ENCODE measurements around the gene FLCN. TPM values are rescaled to one million over a fixed set of nuclear protein-coding genes. Genes with fewer than 3 reads are reported as not detected.
"Not testable (repeated sequence)": the region's sequence is repeated elsewhere in the genome, so short reads cannot be mapped to it uniquely, and the experiment has no call there.

The FLCN gene, protein sequence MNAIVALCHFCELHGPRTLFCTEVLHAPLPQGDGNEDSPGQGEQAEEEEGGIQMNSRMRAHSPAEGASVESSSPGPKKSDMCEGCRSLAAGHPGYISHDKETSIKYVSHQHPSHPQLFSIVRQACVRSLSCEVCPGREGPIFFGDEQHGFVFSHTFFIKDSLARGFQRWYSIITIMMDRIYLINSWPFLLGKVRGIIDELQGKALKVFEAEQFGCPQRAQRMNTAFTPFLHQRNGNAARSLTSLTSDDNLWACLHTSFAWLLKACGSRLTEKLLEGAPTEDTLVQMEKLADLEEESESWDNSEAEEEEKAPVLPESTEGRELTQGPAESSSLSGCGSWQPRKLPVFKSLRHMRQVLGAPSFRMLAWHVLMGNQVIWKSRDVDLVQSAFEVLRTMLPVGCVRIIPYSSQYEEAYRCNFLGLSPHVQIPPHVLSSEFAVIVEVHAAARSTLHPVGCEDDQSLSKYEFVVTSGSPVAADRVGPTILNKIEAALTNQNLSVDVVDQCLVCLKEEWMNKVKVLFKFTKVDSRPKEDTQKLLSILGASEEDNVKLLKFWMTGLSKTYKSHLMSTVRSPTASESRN
- total RNA-seq (10 to 100 TPM; 34.1 to 44.9 TPM), total RNA-seq (40.6 to 68.7 reads per million in 2 donors)

- Mint-ChIP-seq H3K27ac (peak within 1 kb of the TSS; percentile 98), H3K4me3 (peak within 1 kb of the TSS; percentile 96), H3K36me3 (ENCODE audit: low read depth) (no peaks in the 10 kb centered on the region), H3K4me1 (peaks cover 22% of the 10 kb centered on the region), H3K27me3 (no peaks in the 10 kb centered on the region)
- ATAC-seq (peak; percentile 94), DNase-seq (peak; percentile 79 to 87 (median 85))
- no peaks in the 10 kb centered on the region for H3K9me3 ChIP-seq (ENCODE audit: control insufficient read depth, low read length, poor library complexity, severe bottlenecking)
Measured at GRCh38 chr17:17237026-17237799, at the start of gene FLCN. Gene FLCN, minus strand, starts transcription at chr17:17237168. Its CDS starts 9,031 bp downstream, at chr17:17228137.

DNA sequence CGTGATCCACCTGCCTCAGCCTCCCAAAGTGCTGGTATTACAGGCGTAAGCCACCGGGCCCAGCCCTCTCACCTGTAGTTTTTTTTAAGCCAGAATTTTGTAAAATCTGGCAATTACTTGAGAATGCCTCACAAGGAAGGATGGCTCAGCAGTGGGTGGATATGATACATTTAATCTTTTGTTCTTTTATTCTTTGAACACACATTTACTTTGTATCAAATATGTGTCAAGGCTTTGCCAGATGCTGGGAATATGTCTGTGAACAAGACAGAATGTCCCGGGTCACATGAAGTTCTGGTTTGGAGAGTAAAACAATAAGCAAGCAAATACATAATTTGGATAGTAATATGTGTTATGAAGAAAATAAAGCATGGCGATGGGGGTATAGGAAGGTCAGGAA is 49.0 kb upstream of the FLCN start:
- H3K36me3 Mint-ChIP-seq (ENCODE audit: low read depth), result no peaks in the 10 kb centered on the region
- ATAC-seq, result no peak
- peaks cover 14% of the 10 kb centered on the region for H3K4me1 Mint-ChIP-seq
- H3K4me3 Mint-ChIP-seq, result no peak overlapping the region
- H3K9me3 ChIP-seq (ENCODE audit: control insufficient read depth, low read length, poor library complexity, severe bottlenecking), result no peaks in the 10 kb centered on the region
- DNase-seq, result no peak
- H3K27ac Mint-ChIP-seq, result peak overlapping the region; percentile 41
- H3K27me3 Mint-ChIP-seq, result no peaks in the 10 kb centered on the region

DNA sequence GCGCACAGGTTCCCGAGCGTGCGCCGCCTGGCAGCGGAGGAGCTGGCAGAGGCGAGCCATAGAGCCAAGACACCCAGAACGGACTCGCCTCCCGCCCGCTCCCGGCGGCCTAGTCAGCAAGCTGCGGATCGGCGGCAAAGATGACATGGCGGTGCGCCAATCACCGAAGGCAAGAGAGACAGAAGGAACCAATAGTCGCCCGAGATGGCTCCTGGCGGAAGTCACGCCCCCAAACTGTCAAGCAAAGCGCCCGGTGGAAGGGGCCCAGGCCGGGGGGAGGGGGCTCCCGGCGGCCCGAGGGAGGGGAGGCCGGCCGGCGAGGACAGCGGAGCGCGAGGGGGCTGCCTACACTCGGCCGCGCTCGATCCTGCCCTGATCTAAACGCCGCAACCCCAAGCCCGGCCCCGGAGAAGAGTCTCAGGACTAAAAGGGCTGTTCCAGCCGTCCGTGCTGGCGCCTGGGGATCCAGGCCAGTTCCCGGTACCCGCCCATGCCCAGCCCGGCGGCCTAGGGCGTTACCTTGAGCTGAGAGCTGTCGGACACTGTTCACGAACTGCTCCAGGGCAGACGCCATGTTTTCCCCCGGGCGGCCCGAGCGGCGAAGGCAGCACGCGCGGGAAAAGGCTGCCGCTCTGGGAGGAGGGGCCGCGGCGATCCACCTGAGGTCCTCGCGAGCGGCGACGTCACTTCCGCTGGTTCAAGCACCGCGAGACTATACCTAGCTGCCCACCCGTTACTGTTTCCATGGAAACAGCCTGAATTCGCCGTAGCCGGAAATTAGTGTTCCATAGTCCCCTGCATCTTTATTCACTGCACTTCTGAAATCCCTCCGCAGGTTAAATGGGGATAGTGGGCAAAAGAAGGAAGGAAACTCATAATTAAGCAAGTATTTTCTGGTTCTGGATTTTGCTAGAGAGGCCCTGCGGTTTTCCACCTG is 43.9 kb upstream of the FLCN start, which contains the start of gene COPS3:
Gene COPS3, minus strand, starts transcription at position 634 of the 937 bp plus-strand sequence. Its CDS starts 60 bp downstream, at position 574.
- peak; percentile 92 to 94 (median 93) for DNase-seq
- H3K27ac Mint-ChIP-seq, result peak within 1 kb of the TSS; percentile 89
- ATAC-seq, result peak; percentile 91
- H3K36me3 Mint-ChIP-seq (ENCODE audit: low read depth), result no peaks in the 10 kb centered on the region
- peak within 1 kb of the TSS; percentile 92 for H3K4me3 Mint-ChIP-seq
- H3K27me3 Mint-ChIP-seq, result no peaks in the 10 kb centered on the region
- peaks cover 29% of the 10 kb centered on the region for H3K4me1 Mint-ChIP-seq
- H3K9me3 ChIP-seq (ENCODE audit: control insufficient read depth, low read length, poor library complexity, severe bottlenecking), result no peaks in the 10 kb centered on the region

DNA sequence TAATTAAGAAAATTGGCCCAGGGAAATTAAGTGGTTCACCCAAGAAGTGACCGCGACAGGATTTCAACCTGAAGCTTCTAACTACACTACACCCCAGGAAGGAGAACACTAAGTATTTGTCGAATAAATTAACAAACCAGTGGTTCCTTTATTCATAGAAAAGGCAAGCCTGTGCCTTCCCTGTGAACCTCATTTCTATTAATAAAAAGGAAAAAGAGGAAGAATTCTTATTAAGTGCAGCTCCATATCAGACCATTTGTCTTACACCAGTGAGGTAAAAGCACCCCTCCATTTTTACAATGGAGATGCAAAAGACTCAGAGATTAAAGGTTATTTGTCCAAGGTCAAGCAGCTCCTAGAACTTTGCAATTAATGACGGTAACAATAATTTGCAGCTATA is 42.3 kb upstream of the FLCN start:
- Mint-ChIP-seq H3K36me3 (ENCODE audit: low read depth) (no peaks in the 10 kb centered on the region), H3K4me1 (peaks cover 31% of the 10 kb centered on the region), H3K27me3 (no peaks in the 10 kb centered on the region), H3K27ac (peak overlapping the region; percentile 89), H3K4me3 (peak overlapping the region; percentile 92)
- H3K9me3 ChIP-seq (ENCODE audit: control insufficient read depth, low read length, poor library complexity, severe bottlenecking), result no peaks in the 10 kb centered on the region
- DNase-seq, result no peak
- no peak for ATAC-seq

- not testable (repeated sequence) for ATAC-seq; H3K27me3 Mint-ChIP-seq; H3K36me3 Mint-ChIP-seq (ENCODE audit: low read depth); H3K27ac Mint-ChIP-seq; DNase-seq; H3K4me3 Mint-ChIP-seq; H3K9me3 ChIP-seq (ENCODE audit: control insufficient read depth, low read length, poor library complexity, severe bottlenecking)
- peaks cover 31% of the 10 kb centered on the region for H3K4me1 Mint-ChIP-seq
Measured at GRCh38 chr17:17277431-17277830, 40.5 kb upstream of the FLCN start.

GRCh38 chr17:17275971-17276370 is 39.0 kb upstream of the FLCN start:
- ATAC-seq (no peak), DNase-seq (no peak)
- no peaks in the 10 kb centered on the region for H3K36me3 Mint-ChIP-seq (ENCODE audit: low read depth)

DNA sequence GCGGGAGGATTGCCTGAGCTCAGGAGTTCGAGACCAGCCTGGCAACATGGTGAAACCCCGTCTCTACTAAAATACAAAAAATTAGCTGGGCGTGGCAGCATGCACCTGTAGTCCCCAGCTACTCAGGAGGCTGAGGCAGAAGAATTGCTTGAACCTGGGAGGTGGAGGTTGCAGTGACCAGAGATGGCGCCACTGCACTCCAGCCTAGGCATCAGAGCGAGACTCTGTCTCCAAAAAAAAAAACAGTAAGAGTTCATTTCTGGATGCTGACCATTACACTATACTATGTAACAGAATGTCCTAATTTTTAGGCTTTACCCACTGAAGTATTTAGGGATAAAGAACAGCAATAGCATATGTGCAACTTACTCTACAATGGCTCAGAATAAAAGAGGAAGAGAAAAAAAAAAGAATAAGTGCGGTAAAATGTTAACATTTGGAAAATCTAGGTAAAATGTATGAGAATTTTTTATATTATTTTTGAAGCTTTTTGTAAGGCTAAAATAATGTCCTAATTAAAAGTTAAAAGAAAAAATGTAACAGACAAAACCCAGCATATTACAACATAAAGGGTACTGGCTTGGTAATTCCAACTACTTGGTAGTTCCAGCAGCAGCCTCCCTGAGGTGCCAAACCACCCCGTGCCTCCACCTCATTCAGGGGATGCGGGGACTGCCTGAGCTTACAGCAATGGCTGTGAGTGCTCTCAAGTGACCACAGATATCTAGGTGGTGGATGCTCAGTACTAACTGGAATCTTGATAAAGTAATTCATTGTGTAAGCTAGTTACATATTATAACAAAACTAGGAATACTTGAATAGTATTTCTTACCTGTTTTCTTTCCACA is 33.2 kb upstream of the FLCN start:
- peaks cover 6% of the 10 kb centered on the region for H3K4me1 Mint-ChIP-seq
- H3K36me3 Mint-ChIP-seq (ENCODE audit: low read depth), result peaks cover 2% of the 10 kb centered on the region
- H3K27me3 Mint-ChIP-seq, result no peaks in the 10 kb centered on the region
- DNase-seq (no peak), ATAC-seq (no peak)
- H3K9me3 ChIP-seq (ENCODE audit: control insufficient read depth, low read length, poor library complexity, severe bottlenecking), result no peaks in the 10 kb centered on the region
- no peak overlapping the region for H3K27ac Mint-ChIP-seq
- no peak overlapping the region for H3K4me3 Mint-ChIP-seq

More at GRCh38 chr17:17275971-17276370, 39.0 kb upstream of the FLCN start:
- Mint-ChIP-seq H3K27me3 (no peaks in the 10 kb centered on the region), H3K27ac (no peak overlapping the region), H3K4me3 (no peak overlapping the region), H3K4me1 (peaks cover 20% of the 10 kb centered on the region)
- H3K9me3 ChIP-seq (ENCODE audit: control insufficient read depth, low read length, poor library complexity, severe bottlenecking), result no peaks in the 10 kb centered on the region

DNA sequence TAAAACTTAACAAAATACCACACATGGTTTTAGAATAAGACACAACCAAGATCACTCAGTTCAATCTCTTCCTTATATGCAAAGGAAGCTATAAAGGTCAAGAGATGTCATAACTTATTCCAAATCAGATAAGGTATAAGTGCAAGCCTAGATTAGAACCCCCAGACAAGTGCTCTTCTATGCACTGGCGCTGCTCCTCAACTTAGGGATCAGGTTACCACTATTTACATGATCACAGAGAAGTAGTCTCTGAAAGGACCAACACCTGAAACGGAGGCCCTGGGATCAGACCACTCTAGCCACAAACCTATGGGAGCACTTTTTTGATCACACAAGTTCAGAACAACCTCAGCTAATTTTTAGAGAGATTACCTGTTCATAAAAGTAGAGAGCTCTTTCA is 27.5 kb upstream of the FLCN start:
- DNase-seq (no peak), ATAC-seq (no peak)
- Mint-ChIP-seq H3K4me1 (peaks cover 3% of the 10 kb centered on the region), H3K27me3 (no peaks in the 10 kb centered on the region), H3K36me3 (ENCODE audit: low read depth) (no peaks in the 10 kb centered on the region), H3K4me3 (no peak overlapping the region), H3K27ac (no peak overlapping the region)
- H3K9me3 ChIP-seq (ENCODE audit: control insufficient read depth, low read length, poor library complexity, severe bottlenecking), result no peaks in the 10 kb centered on the region

DNA sequence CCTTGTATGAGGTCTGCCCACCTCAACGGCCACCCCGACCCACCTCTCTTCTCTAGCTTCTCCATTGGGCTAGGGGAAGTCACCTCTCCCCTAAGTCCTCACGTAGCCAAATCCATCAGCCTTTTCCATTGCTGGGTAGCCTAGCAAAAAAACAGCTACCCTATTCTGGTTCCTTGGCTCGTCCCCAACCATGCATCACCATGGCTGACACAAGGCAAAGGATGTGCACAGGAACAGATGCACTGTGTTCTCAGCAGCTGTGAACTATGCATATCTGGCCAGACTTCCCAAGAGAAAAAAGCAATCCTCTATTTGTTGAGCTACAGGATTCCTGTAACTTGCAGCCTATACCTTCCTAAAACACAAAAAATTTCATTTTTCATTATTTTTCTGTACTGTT is 22.0 kb upstream of the FLCN start:
- ATAC-seq (no peak), DNase-seq (no peak)
- peaks cover 5% of the 10 kb centered on the region for H3K4me1 Mint-ChIP-seq
- no peaks in the 10 kb centered on the region for H3K9me3 ChIP-seq (ENCODE audit: control insufficient read depth, low read length, poor library complexity, severe bottlenecking)
- no peaks in the 10 kb centered on the region for H3K27me3 Mint-ChIP-seq
- no peak overlapping the region for H3K27ac Mint-ChIP-seq
- no peak overlapping the region for H3K4me3 Mint-ChIP-seq
- H3K36me3 Mint-ChIP-seq (ENCODE audit: low read depth), result peaks cover 7% of the 10 kb centered on the region

DNA sequence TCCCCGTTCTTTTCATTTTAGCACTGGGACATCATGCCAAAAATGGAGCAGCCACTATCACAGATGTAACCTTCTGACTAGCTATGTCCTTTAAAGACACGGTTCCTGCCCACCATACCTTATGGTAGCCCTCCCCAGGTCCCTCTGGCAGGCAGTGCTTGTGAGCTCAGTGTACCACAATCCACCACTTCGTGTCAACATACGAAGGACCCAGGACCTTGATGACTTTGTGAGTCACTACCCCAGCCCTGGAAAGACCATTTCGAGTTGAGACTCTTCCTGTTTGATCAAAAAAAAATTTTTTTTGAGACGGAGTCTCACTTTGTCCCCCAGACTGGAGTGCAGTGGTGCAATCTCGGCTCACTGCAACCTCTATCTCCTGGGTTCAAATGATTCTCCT is 21.0 kb upstream of the FLCN start:
- Mint-ChIP-seq H3K27me3 (no peaks in the 10 kb centered on the region), H3K4me3 (no peak overlapping the region), H3K27ac (peak overlapping the region; percentile 72), H3K36me3 (ENCODE audit: low read depth) (peaks cover 7% of the 10 kb centered on the region), H3K4me1 (peaks cover 9% of the 10 kb centered on the region)
- ATAC-seq, result no peak
- no peak for DNase-seq
- no peaks in the 10 kb centered on the region for H3K9me3 ChIP-seq (ENCODE audit: control insufficient read depth, low read length, poor library complexity, severe bottlenecking)

- H3K9me3 ChIP-seq (ENCODE audit: control insufficient read depth, low read length, poor library complexity, severe bottlenecking), result no peaks in the 10 kb centered on the region
- ATAC-seq (no peak), DNase-seq (no peak)
- H3K4me3 Mint-ChIP-seq, result no peak overlapping the region
- peaks cover 7% of the 10 kb centered on the region for H3K36me3 Mint-ChIP-seq (ENCODE audit: low read depth)
- H3K27ac Mint-ChIP-seq, result no peak overlapping the region
- H3K4me1 Mint-ChIP-seq, result peaks cover 9% of the 10 kb centered on the region
- H3K27me3 Mint-ChIP-seq, result no peaks in the 10 kb centered on the region
Measured at GRCh38 chr17:17256316-17256715, 19.3 kb upstream of the FLCN start.

- not testable (repeated sequence) for H3K27ac Mint-ChIP-seq; H3K9me3 ChIP-seq (ENCODE audit: control insufficient read depth, low read length, poor library complexity, severe bottlenecking); H3K36me3 Mint-ChIP-seq (ENCODE audit: low read depth); H3K4me3 Mint-ChIP-seq; H3K27me3 Mint-ChIP-seq; DNase-seq; ATAC-seq; H3K4me1 Mint-ChIP-seq
Measured at GRCh38 chr17:17255689-17256088, 18.7 kb upstream of the FLCN start.

All from T-helper 17 cell (primary cell).